ENCODE measurements around the gene CREBRF.
"Not testable (repeated sequence)": the region's sequence is repeated elsewhere in the genome, so short reads cannot be mapped to it uniquely, and the experiment has no call there.

The CREBRF gene

DNA sequence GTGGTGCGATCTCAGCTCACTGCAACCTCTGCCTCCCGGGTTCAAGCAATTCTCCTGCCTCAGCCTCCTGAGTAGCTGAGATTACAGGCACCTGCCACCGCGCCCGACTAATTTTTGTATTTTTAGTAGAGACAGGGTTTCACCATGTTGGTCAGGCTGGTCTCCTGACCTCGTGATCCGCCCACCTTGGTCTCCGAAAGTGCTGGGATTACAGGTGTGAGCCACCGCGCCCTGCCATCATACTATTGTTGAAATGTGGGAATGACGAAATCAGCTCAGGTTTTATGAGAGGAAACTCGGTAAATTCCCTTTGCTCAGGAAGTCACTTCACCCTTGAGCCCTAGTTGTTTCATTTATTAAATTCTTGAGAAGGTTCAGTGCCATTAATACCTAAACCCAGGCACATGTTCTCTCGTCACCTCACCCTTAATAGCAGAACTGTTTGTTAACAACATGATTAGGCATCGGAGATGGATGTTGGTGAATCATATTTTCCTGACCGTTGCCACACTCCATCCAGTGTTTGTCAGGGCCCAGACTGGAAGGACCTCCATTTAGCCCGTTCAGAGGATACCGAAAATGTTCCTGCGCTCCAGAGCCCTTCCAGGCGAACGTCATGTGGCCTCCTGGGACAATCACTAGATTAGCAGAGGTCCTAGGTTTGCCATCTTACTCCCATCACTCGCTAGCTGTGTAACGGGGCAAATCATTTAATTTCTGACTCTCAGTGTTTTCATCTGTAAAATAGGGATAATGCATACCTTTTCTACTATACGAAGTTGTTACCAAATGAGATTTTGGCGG is 20.0 kb upstream of the CREBRF start:
- peak; percentile 65 for DNase-seq

DNA sequence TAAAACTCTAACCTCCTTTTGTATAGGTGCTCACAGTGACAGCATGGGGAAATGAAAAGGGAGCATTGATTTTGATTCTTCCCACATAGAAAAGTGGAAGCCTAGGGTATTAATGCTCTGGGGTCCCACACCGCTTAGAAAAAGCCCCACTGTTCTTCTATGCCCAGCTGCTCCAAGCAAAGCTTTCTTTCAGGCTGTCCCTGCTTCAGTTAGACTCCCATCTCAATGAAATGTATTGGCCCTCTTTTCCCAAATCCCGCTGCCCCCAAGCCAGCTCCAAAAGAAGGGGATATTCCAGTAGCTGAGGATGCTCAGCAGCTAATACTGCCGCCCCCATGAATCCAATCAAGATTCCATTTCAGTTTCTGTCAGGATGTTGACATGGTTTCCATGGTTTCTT is 17.0 kb upstream of the CREBRF start:
- DNase-seq: peak; percentile 13

- DNase-seq: no peak
Measured at GRCh38 chr5:173039964-173040363, 16.2 kb upstream of the CREBRF start.

- DNase-seq: no peak
Measured at GRCh38 chr5:173041881-173042762, 14.0 kb upstream of the CREBRF start.

DNA sequence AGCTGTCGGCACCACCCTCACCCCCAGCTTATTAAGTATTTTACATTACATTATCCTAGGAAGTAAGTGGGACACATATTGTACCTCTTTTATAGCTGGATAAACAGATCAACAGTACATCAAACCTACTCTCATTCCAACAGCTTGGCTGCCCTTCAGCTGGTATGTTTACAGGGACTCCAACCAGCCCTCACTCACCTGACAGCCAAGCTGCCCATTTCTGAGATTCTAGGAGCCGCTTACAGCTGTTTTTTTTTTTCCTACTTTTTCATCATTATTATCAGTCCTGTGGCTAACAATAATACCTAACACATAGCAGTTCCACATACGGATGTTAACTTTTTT is 13.4 kb upstream of the CREBRF start:
- peak; percentile 14 for DNase-seq

- DNase-seq: peak; percentile 4
Measured at GRCh38 chr5:173045474-173045873, 10.7 kb upstream of the CREBRF start.

DNA sequence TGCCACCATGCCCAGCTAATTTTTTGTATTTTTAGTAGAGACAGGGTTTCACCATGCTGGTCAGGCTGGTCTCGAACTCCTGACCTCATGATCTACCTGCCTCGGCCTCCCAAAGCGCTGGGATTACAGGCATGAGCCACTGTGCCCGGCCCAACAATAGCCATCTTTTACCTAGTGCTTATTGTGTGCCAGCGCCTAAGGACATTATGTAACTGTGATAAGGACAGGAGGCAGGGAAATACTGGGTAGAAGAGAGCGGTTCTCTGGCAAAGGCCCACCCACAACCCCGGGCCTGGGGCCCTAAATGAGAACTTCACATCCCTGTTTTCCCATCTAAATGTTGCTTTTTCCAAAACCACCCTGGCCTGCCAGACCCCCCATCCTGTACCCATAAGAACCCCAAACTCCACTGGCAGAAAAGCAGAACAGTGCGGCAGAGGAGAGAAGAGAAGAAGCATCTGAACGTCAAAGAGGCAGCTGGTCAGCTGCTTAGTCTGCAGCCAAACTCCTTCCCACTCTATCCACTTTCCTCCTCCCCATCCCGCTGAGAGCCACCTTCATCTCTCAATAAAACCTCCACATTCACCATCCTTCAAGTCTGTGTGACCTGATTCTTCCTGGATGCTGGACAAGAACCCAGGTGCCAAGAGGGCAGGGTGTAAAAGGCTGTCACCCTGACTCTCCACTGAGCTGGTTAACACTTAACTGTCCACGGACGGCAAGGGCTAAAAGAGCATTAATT is 8.9 kb upstream of the CREBRF start:
- peak; percentile 10 for DNase-seq

GRCh38 chr5:173047838-173048105 is 8.4 kb upstream of the CREBRF start:
- peak; percentile 18 for DNase-seq

DNA sequence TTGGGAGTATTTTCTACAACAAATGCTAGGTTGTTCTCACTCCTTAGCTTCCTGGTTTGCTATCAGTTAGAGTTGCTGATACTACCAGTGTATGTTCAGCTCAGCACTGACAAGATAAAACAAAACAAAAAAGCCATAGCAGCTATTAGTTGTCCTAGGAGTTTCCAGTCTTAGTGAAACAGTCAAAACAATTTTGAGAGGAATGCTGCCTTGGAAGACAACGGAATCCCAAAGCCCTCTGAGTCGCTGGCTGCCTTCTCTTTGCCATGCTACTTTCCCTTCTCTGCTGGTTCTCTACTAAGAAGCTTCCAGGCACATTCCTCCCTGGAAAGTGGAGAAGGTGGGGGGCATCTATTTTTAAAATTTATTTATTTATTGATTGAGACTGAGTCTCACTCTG is 5.4 kb upstream of the CREBRF start:
- no peak for DNase-seq

DNA sequence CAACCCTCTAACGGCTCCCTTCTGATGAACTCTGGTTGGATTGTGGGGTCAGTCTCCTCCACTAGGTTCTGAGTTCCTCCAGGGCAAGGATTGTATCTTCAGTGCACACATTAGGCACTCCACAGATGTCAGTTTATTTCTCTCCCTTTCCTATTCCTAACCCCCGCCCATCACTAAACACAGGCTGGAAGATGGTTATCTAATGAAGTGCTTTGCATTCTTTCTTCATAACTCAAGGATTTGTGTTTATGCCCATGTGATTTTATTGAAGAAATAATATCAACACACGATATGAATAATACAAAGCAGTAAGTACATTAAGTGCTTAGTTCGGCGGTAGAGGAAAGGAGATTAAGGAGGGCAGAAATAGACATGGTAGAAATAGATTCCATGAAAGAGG is 4.4 kb upstream of the CREBRF start:
- no peak for DNase-seq

DNA sequence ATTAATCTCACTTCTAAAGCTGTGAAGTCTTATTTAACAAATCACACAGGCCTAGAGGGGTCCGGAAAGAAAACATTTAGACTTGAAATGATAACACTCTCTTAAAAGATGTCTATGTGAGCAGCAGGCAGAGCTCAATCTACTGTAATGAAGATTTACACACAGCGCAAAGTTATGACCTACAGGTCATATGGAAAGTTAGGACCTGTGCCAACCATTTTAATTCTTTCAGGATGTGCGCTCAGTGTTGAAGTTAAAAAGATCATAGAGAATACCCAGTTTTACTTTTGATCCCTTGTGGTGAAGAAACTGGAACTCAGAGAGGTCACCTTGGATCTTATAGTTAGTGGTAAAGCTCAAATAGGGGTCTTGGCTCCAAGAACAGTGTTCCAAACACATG is 3.1 kb upstream of the CREBRF start:
- no peak for DNase-seq

- DNase-seq: no peak
Measured at GRCh38 chr5:173055042-173055721, 970 bp upstream of the CREBRF start.

- no peak for DNase-seq
Measured at GRCh38 chr5:173055722-173055982, 500 bp upstream of the CREBRF start.

- no peak for DNase-seq
Measured at GRCh38 chr5:173056783-173057061, 570 bp downstream of the CREBRF start.

DNA sequence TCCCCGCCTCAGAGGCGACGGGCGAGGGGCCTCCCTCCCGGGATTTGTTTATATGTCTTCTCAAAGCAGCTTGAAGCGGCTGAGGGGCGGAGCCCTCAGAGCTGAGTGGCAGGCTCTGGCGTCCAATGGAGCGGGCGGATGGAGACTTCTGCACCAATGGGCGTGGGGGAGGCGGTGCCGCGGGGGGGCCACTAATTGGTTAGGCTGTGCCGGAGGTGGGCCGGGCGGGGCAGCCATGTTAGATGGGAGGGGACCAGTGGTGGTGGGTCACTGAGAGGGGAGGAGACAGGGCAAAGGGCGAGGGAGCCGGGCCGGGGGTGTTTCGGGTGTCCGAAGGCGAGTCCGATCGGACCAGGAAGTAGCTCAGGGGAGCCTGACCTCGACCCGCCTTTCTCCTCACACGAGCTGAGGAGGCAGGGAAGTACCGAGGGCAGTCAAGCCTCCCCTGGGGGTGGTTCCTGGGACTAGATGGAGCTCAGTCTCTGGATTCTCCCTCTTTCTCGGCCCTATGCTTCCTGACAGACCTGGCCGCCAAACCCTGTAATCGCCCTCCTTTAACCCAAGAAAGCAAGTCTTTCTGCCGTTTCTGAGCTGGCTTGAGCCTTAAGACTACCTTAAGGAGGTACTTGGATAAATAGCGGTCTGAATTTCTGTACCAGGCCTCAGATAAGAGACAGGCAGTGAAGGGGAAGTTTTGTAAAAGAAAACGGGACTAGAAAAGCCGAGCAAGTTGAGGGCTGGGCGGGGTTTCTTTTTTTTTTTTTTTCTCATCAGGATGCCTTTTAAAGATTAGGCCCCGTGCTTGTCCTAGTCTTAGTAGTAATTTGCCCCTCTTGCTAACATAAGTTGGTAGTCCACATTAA is 1.1 kb downstream of the CREBRF start:
- peak; percentile 99 for DNase-seq

DNA sequence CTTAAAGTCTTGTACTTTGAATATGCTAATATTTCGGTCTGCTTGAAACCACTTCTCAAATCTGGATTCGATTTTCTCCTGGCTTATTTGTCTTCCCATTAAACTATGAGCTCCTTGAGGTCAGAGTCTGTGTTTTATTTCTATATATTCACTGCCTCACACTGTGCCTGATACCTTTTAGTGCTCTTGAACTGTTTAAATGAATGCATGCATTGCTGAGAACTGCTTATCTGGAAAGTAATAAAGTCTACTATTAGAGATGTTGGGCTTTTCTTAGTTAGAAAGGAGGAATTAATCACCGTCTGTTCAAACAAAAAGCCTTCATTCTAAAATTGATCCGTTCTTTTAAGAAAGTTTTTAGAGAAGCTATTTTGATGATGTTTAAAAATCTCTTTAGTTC is 6.0 kb downstream of the CREBRF start:
- no peak for DNase-seq

- no peak for DNase-seq
Measured at GRCh38 chr5:173065155-173065554, 9.0 kb downstream of the CREBRF start.

DNA sequence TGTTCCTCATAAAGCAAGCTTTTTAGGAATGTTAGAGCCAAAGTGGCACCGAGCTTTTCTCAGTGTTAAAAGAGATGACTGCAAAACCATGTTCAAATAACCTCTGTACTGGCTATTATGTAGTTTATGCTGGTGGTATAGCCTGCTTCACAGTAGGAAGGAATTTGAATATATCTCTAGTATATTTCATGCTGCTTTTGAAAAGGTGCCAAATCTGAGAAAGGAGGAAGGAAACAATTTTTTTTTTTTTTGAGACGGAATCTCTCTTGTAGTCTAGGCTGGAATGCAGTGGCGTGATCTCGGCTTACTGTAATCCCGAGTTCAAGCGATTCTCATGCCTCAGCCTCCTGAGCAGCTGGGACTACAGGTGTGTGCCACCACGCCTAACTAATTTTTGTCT is 13.5 kb downstream of the CREBRF start:
- DNase-seq: no peak

DNA sequence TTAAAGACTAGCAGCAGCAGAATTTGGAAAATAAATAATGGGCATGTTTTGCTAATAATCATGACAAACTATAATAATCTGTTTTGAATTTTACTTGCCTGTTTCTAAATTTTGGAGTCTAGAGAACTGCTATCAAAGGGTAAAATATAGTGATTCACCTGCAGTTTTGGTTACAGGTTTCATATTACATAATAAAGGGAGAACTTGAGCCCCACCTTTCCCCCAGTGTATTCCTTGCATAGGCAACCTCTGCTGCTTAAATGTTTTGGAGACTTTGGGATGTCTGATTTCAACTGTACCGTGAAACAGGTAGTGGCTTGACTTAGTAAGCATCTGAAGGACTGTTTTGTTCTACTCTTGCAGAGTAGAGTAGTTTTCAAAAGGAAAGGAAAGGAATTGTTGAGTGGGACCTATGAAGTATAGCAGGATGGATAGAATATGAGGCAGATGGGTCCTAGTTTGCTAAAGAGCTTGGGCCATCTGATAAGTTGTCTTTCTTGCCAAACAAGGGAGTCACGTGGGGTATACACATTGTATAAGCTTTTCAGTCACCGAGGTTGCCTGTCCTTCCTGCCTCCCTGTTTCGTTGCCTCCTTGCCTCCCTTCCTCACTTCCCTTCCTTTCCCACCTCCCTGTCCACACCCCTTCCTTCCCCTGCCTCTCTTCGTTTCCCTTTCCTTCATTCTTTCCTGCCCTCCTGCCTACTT is 19.1 kb downstream of the CREBRF start:
- no peak for DNase-seq

- no peak for DNase-seq
Measured at GRCh38 chr5:173075970-173076369, 19.8 kb downstream of the CREBRF start.

DNA sequence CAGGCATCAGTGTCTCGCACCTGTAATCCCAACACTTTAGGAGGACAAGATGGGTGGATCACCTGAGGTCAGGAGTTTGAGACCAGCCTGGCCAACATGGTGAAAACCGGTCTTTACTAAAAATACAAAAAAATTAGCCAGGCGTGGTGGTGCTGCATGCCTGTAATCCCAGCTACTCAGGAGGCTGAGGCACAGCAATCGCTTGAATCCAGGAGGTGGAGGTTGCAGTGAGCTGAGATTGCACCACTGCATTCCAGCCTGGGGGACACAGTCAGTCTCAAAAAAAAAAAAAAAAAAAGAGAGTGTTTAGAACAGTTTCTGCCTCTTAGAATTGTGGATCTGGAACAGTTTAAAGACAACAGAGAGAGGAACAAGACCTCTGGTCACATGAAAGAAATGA is 20.3 kb downstream of the CREBRF start:
- DNase-seq: not testable (repeated sequence)

- no peak for DNase-seq
Measured at GRCh38 chr5:173078878-173079277, 22.7 kb downstream of the CREBRF start.

All from stimulated activated CD8-positive, alpha-beta memory T cell treated with anti-CD3 and anti-CD28 coated beads, Interleukin-4, amount 100 ng/mL, for 48 hours (primary cell).